SK-N-MC (cell line): ENCODE results near the gene SGMS1.
"Not testable (repeated sequence)": the region's sequence is repeated elsewhere in the genome, so short reads cannot be mapped to it uniquely, and the experiment has no call there.

Experiments
- DNase-seq: peaks from one replicate; pipeline ENCODE4 v3.0.0-alpha.2; 2011; ENCODE audit warnings: low read depth, low spot score
- H3K27ac ChIP-seq: fragments of 200-600 bp; sonication (generic); 2 replicates; pipeline ENCODE4 v1.5.1; 2016; ENCODE audit warnings: mixed run types
- H3K36me3 ChIP-seq: fragments of 200-600 bp; sonication (generic); 2 replicates; pipeline ENCODE4 v1.6.1; 2017; ENCODE audit warnings: antibody characterized with exemption, low read length, mixed read lengths; ENCODE audit not compliant: insufficient read depth
- H3K4me3 ChIP-seq: fragments of 200-600 bp; sonication (generic); 2 replicates; pipeline ENCODE4 v1.5.1; 2016
- H3K9ac ChIP-seq: fragments of 200-600 bp; sonication (generic); 2 replicates; pipeline ENCODE4 v1.8.0; 2017; ENCODE audit warnings: mixed run types, mixed read lengths; ENCODE audit not compliant: insufficient read length
- H3K9me3 ChIP-seq: fragments of 200-600 bp; sonication (generic); 2 replicates; pipeline ENCODE4 v1.6.1; 2017; ENCODE audit warnings: low read depth, mild to moderate bottlenecking, antibody characterized with exemption, low read length, moderate library complexity, mixed read lengths
- EZH2 ChIP-seq: fragments of 200-600 bp; sonication (generic); IDR thresholded peaks from one replicate; pipeline ENCODE4 v1.6.1; 2017; ENCODE audit warnings: antibody characterized with exemption
- FOXP2 ChIP-seq: optimal IDR thresholded peaks from 2 replicates; pipeline ENCODE3; 2011; ENCODE audit warnings: mild to moderate bottlenecking, moderate library complexity; ENCODE audit not compliant: insufficient read depth; ENCODE audit errors: extremely low read length, control extremely low read depth
- POLR2AphosphoS5 ChIP-seq: IDR thresholded peaks from 2 replicates; pipeline ENCODE4 v1.6.1; 2012; ENCODE audit warnings: mild to moderate bottlenecking, low read depth, low read length, borderline replicate concordance

Gene SGMS1

GRCh38 chr10:50469288-50469687, 154.5 kb downstream of the SGMS1 start:
- H3K4me3 ChIP-seq = peak overlapping the region; percentile 48; the same call in 1 of the 2 replicates
- no peaks in the 10 kb centered on the region for H3K9me3 ChIP-seq
- TF ChIP-seq EZH2 = no peak
- TF ChIP-seq POLR2AphosphoS5 = no peak
- no peak for TF ChIP-seq FOXP2
- H3K9ac ChIP-seq = no peak overlapping the region
- DNase-seq = no peak
- H3K27ac ChIP-seq = no peak overlapping the region
- H3K36me3 ChIP-seq = no peaks in the 10 kb centered on the region

- no peak overlapping the region for H3K4me3 ChIP-seq
- no peaks in the 10 kb centered on the region for H3K36me3 ChIP-seq
- H3K27ac ChIP-seq = no peak overlapping the region
- no peak overlapping the region for H3K9ac ChIP-seq
- TF ChIP-seq EZH2 = no peak
- TF ChIP-seq FOXP2 = no peak
- H3K9me3 ChIP-seq = no peaks in the 10 kb centered on the region
- DNase-seq = peak; percentile 3
Measured at GRCh38 chr10:50467209-50467608, 156.5 kb downstream of the SGMS1 start.

DNA sequence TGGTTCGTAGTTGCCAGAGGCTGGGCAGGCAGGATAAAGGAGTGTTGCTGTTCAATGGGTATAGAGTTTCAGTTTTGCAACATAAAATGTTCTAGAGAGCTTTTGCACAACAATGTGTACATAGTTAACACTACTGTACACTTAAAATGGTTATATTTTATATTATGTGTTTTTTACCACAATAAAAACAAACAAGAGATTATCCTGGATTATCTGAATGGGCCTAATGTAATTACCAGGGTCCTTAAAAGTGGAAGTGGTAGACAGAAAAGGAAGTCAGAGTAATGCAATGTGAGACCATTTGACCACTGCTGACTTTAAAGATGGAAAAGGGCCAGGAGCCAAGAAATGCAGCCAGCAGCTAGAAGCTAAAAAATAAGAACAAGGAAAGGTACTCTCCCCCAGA, 159.7 kb downstream of the SGMS1 start:
- no peak overlapping the region for H3K9ac ChIP-seq
- no peak overlapping the region for H3K27ac ChIP-seq
- TF ChIP-seq POLR2AphosphoS5 = no peak
- TF ChIP-seq EZH2 = no peak
- no peaks in the 10 kb centered on the region for H3K36me3 ChIP-seq
- no peak for DNase-seq
- no peak overlapping the region for H3K4me3 ChIP-seq
- no peaks in the 10 kb centered on the region for H3K9me3 ChIP-seq

DNA sequence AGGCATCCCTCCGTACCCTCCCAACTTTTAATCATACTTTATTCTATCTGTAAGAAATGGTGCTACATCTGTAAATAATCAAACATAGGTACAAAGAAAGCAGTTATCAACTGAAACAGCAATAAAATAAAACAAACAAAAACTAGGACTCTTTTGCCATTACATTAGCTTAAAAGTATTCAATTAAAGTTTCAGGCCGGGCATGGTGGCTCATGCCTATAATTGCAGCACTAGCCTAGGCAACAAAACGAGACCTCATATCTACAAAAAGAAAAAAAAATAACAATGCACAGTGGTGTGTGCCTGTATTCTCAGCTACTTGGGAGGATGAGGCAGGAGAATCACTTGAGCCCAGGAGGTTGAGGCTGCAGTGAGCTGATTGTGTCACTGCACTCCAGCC, 161.9 kb downstream of the SGMS1 start:
- no peaks in the 10 kb centered on the region for H3K36me3 ChIP-seq
- no peak for TF ChIP-seq POLR2AphosphoS5
- no peak for TF ChIP-seq FOXP2
- no peak overlapping the region for H3K4me3 ChIP-seq
- no peak for DNase-seq
- no peaks in the 10 kb centered on the region for H3K9me3 ChIP-seq
- H3K9ac ChIP-seq = no peak overlapping the region
- no peak overlapping the region for H3K27ac ChIP-seq

- H3K27ac ChIP-seq = no peak overlapping the region
- no peaks in the 10 kb centered on the region for H3K9me3 ChIP-seq
Measured at GRCh38 chr10:50461123-50461522, 162.6 kb downstream of the SGMS1 start.

GRCh38 chr10:50456719-50457118, 167.0 kb downstream of the SGMS1 start:
- no peak overlapping the region for H3K4me3 ChIP-seq
- H3K36me3 ChIP-seq = no peaks in the 10 kb centered on the region
- H3K27ac ChIP-seq = no peak overlapping the region
- no peaks in the 10 kb centered on the region for H3K9me3 ChIP-seq
- TF ChIP-seq POLR2AphosphoS5 = no peak
- no peak for TF ChIP-seq EZH2
- no peak for TF ChIP-seq FOXP2
- no peak for DNase-seq
- no peak overlapping the region for H3K9ac ChIP-seq

More at GRCh38 chr10:50461123-50461522, 162.6 kb downstream of the SGMS1 start:
- TF ChIP-seq EZH2 (no peak), FOXP2 (no peak), POLR2AphosphoS5 (no peak)
- H3K9ac ChIP-seq = no peak overlapping the region
- DNase-seq = no peak
- H3K4me3 ChIP-seq = no peak overlapping the region
- no peaks in the 10 kb centered on the region for H3K36me3 ChIP-seq

DNA sequence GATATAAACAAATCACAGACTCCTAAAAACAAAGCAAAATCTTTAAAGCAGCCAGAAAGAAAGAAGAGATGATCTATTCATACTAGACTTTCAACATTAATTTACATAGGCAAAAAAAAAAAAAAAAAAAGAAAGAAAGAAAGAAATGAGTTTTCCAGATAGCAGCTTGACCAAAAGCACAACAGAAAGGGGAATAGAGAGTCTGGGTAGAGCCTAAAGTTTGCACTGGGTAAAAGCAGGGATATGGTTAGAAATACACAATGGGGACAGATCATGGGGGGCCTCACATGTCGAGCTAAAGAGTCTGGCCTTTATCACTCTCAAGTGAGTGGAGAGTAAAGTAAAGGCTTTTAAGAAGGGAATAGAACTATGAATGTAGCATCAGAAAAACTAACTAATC, 169.8 kb downstream of the SGMS1 start:
- Histone ChIP-seq H3K9ac (no peak overlapping the region), H3K36me3 (no peaks in the 10 kb centered on the region), H3K9me3 (no peaks in the 10 kb centered on the region), H3K4me3 (no peak overlapping the region), H3K27ac (no peak overlapping the region)
- DNase-seq = no peak
- no peak for TF ChIP-seq EZH2
- no peak for TF ChIP-seq POLR2AphosphoS5
- no peak for TF ChIP-seq FOXP2

GRCh38 chr10:50452603-50453002, 171.2 kb downstream of the SGMS1 start:
- TF ChIP-seq POLR2AphosphoS5 (no peak), FOXP2 (no peak), EZH2 (no peak)
- Histone ChIP-seq H3K27ac (no peak overlapping the region), H3K9ac (no peak overlapping the region), H3K36me3 (no peaks in the 10 kb centered on the region), H3K4me3 (no peak overlapping the region), H3K9me3 (no peaks in the 10 kb centered on the region)
- DNase-seq = no peak

- Histone ChIP-seq H3K36me3 (no peaks in the 10 kb centered on the region), H3K9me3 (no peaks in the 10 kb centered on the region), H3K27ac (no peak overlapping the region), H3K4me3 (no peak overlapping the region), H3K9ac (no peak overlapping the region)
- TF ChIP-seq FOXP2 (no peak), EZH2 (no peak), POLR2AphosphoS5 (no peak)
- DNase-seq = no peak
Measured at GRCh38 chr10:50447691-50448090, 176.1 kb downstream of the SGMS1 start.

DNA sequence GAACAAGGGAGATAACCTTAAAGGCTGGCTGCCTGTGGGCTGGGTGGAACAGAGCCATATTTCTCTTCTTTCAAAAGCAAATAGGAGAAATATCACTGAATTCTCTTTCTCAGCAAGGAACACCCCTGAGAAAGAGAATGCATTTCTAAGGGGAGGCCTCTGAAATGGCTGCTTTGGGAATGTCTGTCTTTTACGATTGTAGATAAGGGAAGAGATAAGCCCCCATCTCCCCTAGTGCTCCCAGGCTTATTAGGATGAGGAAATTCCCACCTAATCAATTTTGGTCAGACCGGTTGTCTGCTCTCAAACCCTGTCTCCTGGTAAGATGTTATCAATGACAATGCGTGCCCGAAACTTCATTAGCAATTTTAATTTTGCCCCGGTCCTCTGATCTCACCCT, 178.0 kb downstream of the SGMS1 start:
- not testable (repeated sequence) for H3K9me3 ChIP-seq, H3K36me3 ChIP-seq, H3K27ac ChIP-seq, DNase-seq, H3K4me3 ChIP-seq, H3K9ac ChIP-seq
